Colonic mucosa (tissue), 4 donors: ENCODE measurements around the gene PRELID3B. TPM values are rescaled to one million over a fixed set of nuclear protein-coding genes. Genes with fewer than 3 reads are reported as not detected.

Experiments used
- DNase-seq: peaks from one replicate; pipeline ENCODE4 v3.0.0-alpha.2; 2020
- H3K27ac ChIP-seq: fragments of 200-600 bp; one replicate; pipeline ENCODE4 v1.8.0; 2021
- H3K27me3 ChIP-seq: fragments of 200-600 bp; one replicate; pipeline ENCODE4 v1.8.0; 2021
- H3K36me3 ChIP-seq: fragments of 200-600 bp; one replicate; pipeline ENCODE4 v1.8.0; 2021
- H3K4me1 ChIP-seq: fragments of 200-600 bp; one replicate; pipeline ENCODE4 v1.8.0; 2021; ENCODE audit warnings: mild to moderate bottlenecking
- H3K4me3 ChIP-seq: fragments of 200-600 bp; one replicate; pipeline ENCODE4 v1.8.0; 2021
- H3K9ac ChIP-seq, 2 donors: one replicate each; pipeline ENCODE4 v1.7.0; 2013; ENCODE audit warnings: control low read depth in 2 of 2, low read depth in 2 of 2, low read length in 2 of 2
- H3K9me3 ChIP-seq: fragments of 200-600 bp; one replicate; pipeline ENCODE4 v1.8.0; 2021
- CTCF ChIP-seq: fragments of 200-600 bp; IDR thresholded peaks from one replicate; pipeline ENCODE4 v1.8.0; 2022; ENCODE audit warnings: antibody characterized with exemption, mild to moderate bottlenecking
- intact Hi-C: fragments of 100-400 bp; cut with DNase I; formaldehyde crosslinking; loops from one replicate; pipeline ENCODE4 v1.14.1; 2022
- total RNA-seq, 2 donors: library from RNA; stranded (reverse); fragmentation: NEBNext Ultra II Directional in 1 of 2; extraction: Animal tissue kit (Norgen Biotek cat#: 25700) in 1 of 2; gene quantifications; one replicate each; pipeline ENCODE4 v1.2.1, GENCODE V29; 2021
- donor health status: healthy.
- donor health status: DM: no; HTN: no; CAD: no.
- donor health status: DM: no; HTN: no; CAD: no.

The PRELID3B gene
- total RNA-seq, 2 donors from 2014 or later, result 138 to 141 TPM

DNA sequence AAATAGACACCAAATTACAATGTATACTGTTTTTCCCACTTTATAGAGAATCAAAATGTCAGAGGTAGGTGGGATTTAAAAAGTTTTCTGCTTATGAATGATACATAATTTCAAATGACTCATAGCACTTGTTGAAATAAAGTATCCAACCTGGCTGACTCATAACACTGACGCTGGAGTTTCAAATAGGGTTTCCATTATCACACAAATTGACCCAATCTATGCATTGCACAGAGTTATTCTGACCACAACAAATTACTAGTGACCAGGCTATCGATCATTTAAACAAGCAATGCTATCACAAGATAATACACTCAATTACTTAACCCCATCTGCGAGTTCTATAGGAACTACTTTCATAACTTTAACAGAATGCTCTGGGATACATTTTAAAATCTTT, 31.9 kb upstream of the PRELID3B start:
- no peak for DNase-seq
- Histone ChIP-seq H3K9ac (no peak overlapping the region), H3K4me3 (no peak overlapping the region), H3K9me3 (no peaks in the 10 kb centered on the region), H3K36me3 (no peaks in the 10 kb centered on the region), H3K4me1 (no peaks in the 10 kb centered on the region), H3K27ac (no peak overlapping the region), H3K27me3 (no peaks in the 10 kb centered on the region)
- TF ChIP-seq CTCF, result no peak
- intact Hi-C loops, result no loop called here

GRCh38 chr20:59073582-59073981, 31.0 kb upstream of the PRELID3B start:
- TF ChIP-seq CTCF, result no peak
- no peaks in the 10 kb centered on the region for H3K27me3 ChIP-seq
- H3K4me1 ChIP-seq, result no peaks in the 10 kb centered on the region
- H3K36me3 ChIP-seq, result no peaks in the 10 kb centered on the region
- intact Hi-C loops, result no loop called here
- no peak overlapping the region for H3K9ac ChIP-seq
- no peak overlapping the region for H3K4me3 ChIP-seq
- DNase-seq, result no peak
- no peaks in the 10 kb centered on the region for H3K9me3 ChIP-seq
- H3K27ac ChIP-seq, result no peak overlapping the region

DNA sequence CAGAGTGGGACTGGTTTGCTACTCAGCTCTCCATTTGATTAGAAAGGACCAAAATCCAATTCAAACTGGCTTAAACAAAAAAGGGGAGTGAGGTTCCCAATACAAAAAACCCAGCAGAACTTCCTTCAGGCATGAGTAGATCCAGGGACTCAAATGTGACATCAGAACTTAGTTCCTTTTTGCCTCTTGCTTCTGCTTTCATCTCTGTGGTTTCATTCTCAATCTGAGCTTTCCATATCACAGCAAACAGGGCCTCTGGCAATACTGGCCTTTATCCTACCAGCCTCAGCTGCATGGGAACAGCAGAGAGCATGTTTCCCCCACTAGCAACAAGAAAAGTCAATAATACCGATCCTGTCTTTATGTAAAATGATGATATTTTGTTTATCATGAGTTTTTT, 28.6 kb upstream of the PRELID3B start:
- Histone ChIP-seq H3K27ac (no peak overlapping the region), H3K27me3 (no peaks in the 10 kb centered on the region), H3K36me3 (no peaks in the 10 kb centered on the region), H3K9ac (no peak overlapping the region), H3K4me1 (no peaks in the 10 kb centered on the region), H3K9me3 (no peaks in the 10 kb centered on the region), H3K4me3 (no peak overlapping the region)
- no peak for TF ChIP-seq CTCF
- intact Hi-C loops, result no loop called here
- DNase-seq, result no peak

DNA sequence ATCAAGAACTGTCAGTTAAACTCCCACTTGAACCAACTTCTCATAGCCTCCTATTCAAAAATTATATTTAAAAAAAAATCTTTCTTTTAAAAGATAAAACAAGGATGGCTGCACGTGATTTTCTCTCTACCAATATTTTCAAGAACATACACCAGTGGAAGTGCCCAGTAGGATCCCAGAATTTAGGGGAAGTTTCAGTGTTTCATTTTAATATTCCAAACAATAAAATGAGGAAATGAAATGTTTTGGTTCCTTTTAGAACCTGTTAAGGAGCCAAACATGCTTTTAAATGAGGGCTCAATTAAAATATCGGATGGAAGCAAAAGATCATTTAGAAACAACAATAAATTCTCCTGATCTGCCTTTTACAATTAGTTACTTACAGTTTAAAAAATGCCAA, 26.4 kb upstream of the PRELID3B start:
- TF ChIP-seq CTCF, result no peak

GRCh38 chr20:59068534-59068933, 25.9 kb upstream of the PRELID3B start:
- Histone ChIP-seq H3K4me1 (no peaks in the 10 kb centered on the region), H3K4me3 (no peak overlapping the region), H3K27me3 (no peaks in the 10 kb centered on the region), H3K9me3 (no peaks in the 10 kb centered on the region), H3K27ac (no peak overlapping the region), H3K9ac (no peak overlapping the region), H3K36me3 (no peaks in the 10 kb centered on the region)
- DNase-seq, result no peak
- intact Hi-C loops, result no loop called here
- TF ChIP-seq CTCF, result no peak

More for the DNA sequence above, 26.4 kb upstream of the PRELID3B start:
- no peak for DNase-seq
- Histone ChIP-seq H3K9ac (no peak overlapping the region), H3K9me3 (no peaks in the 10 kb centered on the region), H3K36me3 (no peaks in the 10 kb centered on the region), H3K27ac (no peak overlapping the region), H3K4me3 (no peak overlapping the region), H3K4me1 (no peaks in the 10 kb centered on the region), H3K27me3 (no peaks in the 10 kb centered on the region)
- intact Hi-C loops, result no loop called here
